Tibial nerve (tissue), 4 donors: ENCODE measurements around the gene WEE2. TPM values are rescaled to one million over a fixed set of nuclear protein-coding genes. Genes with fewer than 3 reads are reported as not detected.

Source experiments
- DNase-seq, 2 donors: peaks; one replicate each; pipeline ENCODE4 v3.0.0-alpha.2; 2019; ENCODE audit warnings: low spot score in 2 of 2
- H3K27ac ChIP-seq, 4 donors: fragments of 200-600 bp; sonication (generic) in 3 of 4; one replicate each; pipeline ENCODE4 v1.5.1; 2017 to 2019; ENCODE audit warnings: mild to moderate bottlenecking in 1 of 4
- H3K27me3 ChIP-seq, 2 donors: fragments of 200-600 bp; sonication (generic) in 1 of 2; one replicate each; pipeline versions ENCODE4 v1.5.1 to v1.6.0; 2017 to 2019
- H3K36me3 ChIP-seq, 3 donors: fragments of 200-600 bp; sonication (generic); one replicate each; pipeline ENCODE4 v1.5.1; 2018 to 2019
- H3K4me1 ChIP-seq, 4 donors: fragments of 200-600 bp; sonication (generic) in 3 of 4; one replicate each; pipeline ENCODE4 v1.5.1; 2017 to 2019
- H3K4me3 ChIP-seq, 4 donors: fragments of 200-600 bp; sonication (generic) in 3 of 4; one replicate each; pipeline ENCODE4 v1.5.1; 2017 to 2019; ENCODE audit warnings: mild to moderate bottlenecking in 1 of 4, moderate library complexity in 1 of 4
- H3K9me3 ChIP-seq, 4 donors: fragments of 200-600 bp; sonication (generic) in 3 of 4; one replicate each; pipeline ENCODE4 v1.5.1; 2017 to 2019
- EP300 ChIP-seq, 2 donors: sonication (generic); formaldehyde crosslinking; IDR thresholded peaks; one replicate each; pipeline ENCODE4 v1.6.1; 2017; ENCODE audit warnings: antibody characterized with exemption in 2 of 2, mild to moderate bottlenecking in 1 of 2
- POLR2A ChIP-seq, 2 donors: fragments of 450-650 bp; IDR thresholded peaks; one replicate each; pipeline ENCODE4 v1.6.1; 2017; ENCODE audit warnings: antibody characterized with exemption in 2 of 2, mild to moderate bottlenecking in 2 of 2, moderate library complexity in 2 of 2
- WGBS, 2 donors: methylation state at CpG; one replicate each; pipeline ENCODE4 v1.1.5; 2018; 5-methylcytosine and 5-hydroxymethylcytosine counted together
- total RNA-seq, 4 donors: library from RNA; depleted of rRNA; stranded (reverse); fragments of >200 nt; gene quantifications; one replicate each; pipeline ENCODE4 v1.1.0, GENCODE V29; 2016
- TF ChIP-seq, protein P1 (sequence below), 5 experiments: fragments of 200-600 bp in 3 of 5; fragments of 450-650 bp in 2 of 5; sonication (generic) in 3 of 5; IDR thresholded peaks; one replicate each; pipeline ENCODE4 v1.5.1; 2016 to 2019; ENCODE audit warnings: antibody characterized with exemption in 5 of 5, mild to moderate bottlenecking in 3 of 5, moderate library complexity in 2 of 5

The WEE2 gene
- total RNA-seq, 4 donors from 2014 or later: not detected

DNA sequence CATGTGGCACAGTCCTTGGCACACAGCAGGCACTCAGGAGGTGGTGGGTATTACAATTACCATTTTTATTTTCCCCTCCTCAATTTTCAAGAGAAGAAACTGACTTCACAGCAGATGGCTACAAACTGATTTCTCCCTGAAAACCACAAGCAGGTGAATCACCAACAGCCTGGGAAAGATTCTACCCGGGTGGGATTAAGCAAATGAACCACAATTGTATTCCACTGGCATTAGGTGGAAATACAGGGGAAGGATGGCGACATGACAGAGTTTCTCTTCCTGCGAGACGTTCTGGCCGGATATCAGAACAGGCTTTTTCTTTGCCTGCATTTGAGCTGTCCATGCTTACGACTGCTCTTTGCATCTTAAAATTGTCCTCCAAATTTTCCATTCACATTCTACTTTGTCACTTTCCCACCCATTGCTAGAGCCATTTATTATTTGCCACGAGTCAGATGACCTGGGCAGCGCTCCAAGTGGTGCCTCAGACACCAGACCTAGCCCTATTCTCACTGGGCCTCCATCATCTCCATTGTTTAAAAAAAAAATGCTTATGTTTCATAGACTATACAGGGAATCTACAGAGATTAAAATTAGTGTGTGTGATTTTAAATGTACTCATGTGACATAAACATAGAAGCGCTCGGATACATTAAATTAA lies 10.8 kb upstream of the WEE2 start:
- DNase-seq: no peak
- H3K4me1 ChIP-seq: peaks cover 0 to 49% (median 5%) of the 10 kb centered on the region in 4 donors
- no peaks in the 10 kb centered on the region for H3K9me3 ChIP-seq
- no peak overlapping the region for H3K27ac ChIP-seq
- H3K27me3 ChIP-seq: no peaks in the 10 kb centered on the region
- no peak overlapping the region for H3K4me3 ChIP-seq
- no peaks in the 10 kb centered on the region for H3K36me3 ChIP-seq
- TF ChIP-seq, protein P1, sequence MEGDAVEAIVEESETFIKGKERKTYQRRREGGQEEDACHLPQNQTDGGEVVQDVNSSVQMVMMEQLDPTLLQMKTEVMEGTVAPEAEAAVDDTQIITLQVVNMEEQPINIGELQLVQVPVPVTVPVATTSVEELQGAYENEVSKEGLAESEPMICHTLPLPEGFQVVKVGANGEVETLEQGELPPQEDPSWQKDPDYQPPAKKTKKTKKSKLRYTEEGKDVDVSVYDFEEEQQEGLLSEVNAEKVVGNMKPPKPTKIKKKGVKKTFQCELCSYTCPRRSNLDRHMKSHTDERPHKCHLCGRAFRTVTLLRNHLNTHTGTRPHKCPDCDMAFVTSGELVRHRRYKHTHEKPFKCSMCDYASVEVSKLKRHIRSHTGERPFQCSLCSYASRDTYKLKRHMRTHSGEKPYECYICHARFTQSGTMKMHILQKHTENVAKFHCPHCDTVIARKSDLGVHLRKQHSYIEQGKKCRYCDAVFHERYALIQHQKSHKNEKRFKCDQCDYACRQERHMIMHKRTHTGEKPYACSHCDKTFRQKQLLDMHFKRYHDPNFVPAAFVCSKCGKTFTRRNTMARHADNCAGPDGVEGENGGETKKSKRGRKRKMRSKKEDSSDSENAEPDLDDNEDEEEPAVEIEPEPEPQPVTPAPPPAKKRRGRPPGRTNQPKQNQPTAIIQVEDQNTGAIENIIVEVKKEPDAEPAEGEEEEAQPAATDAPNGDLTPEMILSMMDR (IDR thresholded peaks at IDR 0.05): no peak
- TF ChIP-seq POLR2A (IDR thresholded peaks at IDR 0.05) (no peak), EP300 (IDR thresholded peaks at IDR 0.05) (no peak)
- WGBS, 2 donors: 70 to 77% methylated on average over 10 of the region's 10 CpGs

DNA sequence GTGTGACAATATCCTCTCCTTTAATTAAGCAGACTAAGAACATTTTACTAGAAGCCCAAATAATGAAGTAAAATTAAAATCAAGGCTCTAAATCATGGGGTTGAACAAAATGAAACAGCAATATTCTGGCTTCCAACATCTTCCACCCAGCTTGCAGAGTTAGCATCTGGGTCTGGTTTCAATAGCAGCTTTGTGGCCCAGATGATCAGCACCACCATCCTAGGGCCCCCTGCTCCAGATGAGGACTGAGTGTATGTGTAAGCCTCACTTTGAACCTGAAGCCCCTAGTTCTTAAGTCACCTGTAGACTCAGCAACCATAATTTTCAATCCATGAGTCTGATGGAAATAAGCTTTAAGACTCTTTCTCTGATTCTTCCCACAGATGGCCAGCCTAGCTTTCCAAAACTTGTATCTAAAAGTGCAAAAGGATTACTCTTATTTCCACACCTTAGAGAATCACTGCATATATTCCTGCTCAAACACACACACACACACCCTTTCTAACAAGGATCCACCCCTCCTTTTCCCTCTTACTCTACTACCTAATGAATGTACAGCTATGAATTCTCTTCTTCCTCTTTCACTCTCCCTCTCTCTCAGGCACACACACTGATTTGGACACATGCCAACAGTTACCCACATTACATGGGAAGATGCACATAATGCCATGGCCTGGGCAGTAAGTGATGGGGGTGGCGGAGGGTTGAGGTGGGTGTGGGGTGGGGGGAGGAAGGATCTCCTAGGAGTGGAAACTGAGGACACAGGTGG lies 9.7 kb upstream of the WEE2 start:
- H3K4me1 ChIP-seq: peaks cover 0 to 58% (median 5%) of the 10 kb centered on the region in 4 donors
- 77 to 85% methylated on average over 1 of the region's 1 CpG for WGBS, 2 donors

GRCh38 chr7:141699860-141700259 lies 8.3 kb upstream of the WEE2 start:
- Histone ChIP-seq H3K36me3 (no peaks in the 10 kb centered on the region), H3K4me3 (no peak overlapping the region), H3K4me1 (peaks cover 0 to 58% (median 5%) of the 10 kb centered on the region in 4 donors), H3K27ac (no peak overlapping the region), H3K9me3 (no peaks in the 10 kb centered on the region), H3K27me3 (no peaks in the 10 kb centered on the region)
- 57 to 60% methylated on average over 3 of the region's 3 CpGs for WGBS, 2 donors
- no peak for TF ChIP-seq EP300 (IDR thresholded peaks at IDR 0.05)
- DNase-seq: no peak

More for the DNA sequence above, 9.7 kb upstream of the WEE2 start:
- H3K9me3 ChIP-seq: no peaks in the 10 kb centered on the region
- TF ChIP-seq, protein P1 (IDR thresholded peaks at IDR 0.05): no peak
- TF ChIP-seq POLR2A (IDR thresholded peaks at IDR 0.05) (no peak), EP300 (IDR thresholded peaks at IDR 0.05) (no peak)
- H3K36me3 ChIP-seq: no peaks in the 10 kb centered on the region
- no peak for DNase-seq
- H3K4me3 ChIP-seq: no peak overlapping the region
- no peaks in the 10 kb centered on the region for H3K27me3 ChIP-seq
- H3K27ac ChIP-seq: no peak overlapping the region

DNA sequence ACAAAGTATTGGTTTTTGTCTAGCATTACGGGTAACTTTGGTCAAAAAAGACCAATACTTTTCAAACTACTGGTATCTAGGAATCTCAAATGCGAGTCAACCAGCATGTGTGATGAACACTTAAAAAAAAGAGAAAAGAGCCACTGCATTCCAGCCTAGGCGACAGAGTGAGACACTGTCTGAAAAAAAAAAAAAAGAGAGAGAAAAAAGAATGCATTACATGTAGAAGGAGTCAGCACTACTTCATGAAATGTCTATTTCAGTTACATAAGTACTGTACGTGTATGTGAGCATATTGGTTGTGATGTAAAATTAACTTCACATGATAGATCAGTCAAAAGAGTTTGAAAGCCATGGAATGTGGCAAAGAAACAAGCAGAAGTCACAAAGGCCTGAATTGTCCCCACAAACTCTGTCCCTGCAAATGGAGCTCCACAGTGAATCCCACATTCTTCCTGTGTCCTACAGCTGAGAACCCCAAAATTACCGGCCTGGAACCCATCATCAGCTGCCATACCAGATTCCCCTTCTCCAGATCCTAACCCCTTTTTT lies 7.8 kb upstream of the WEE2 start:
- DNase-seq: no peak
- Histone ChIP-seq H3K9me3 (no peaks in the 10 kb centered on the region), H3K27ac (peak overlapping the region in 3 of 4 donors; percentile 77 to 90 (median 82)), H3K27me3 (no peaks in the 10 kb centered on the region), H3K4me3 (peak overlapping the region in 2 of 4 donors; percentile 72 to 93), H3K36me3 (no peaks in the 10 kb centered on the region), H3K4me1 (peaks cover 0 to 56% (median 5%) of the 10 kb centered on the region in 4 donors)
- TF ChIP-seq EP300 (IDR thresholded peaks at IDR 0.05): no peak
- no peak for TF ChIP-seq POLR2A (IDR thresholded peaks at IDR 0.05)
- TF ChIP-seq, protein P1 (IDR thresholded peaks at IDR 0.05): no peak
- 51% methylated on average over 5 of the region's 5 CpGs for WGBS, 2 donors

- H3K27ac ChIP-seq: peak overlapping the region; percentile 73 to 90 (median 80)
- no peak for DNase-seq
- WGBS, 2 donors: 12 to 19% methylated on average over 20 of the region's 20 CpGs
- peaks cover 0 to 52% (median 5%) of the 10 kb centered on the region in 4 donors for H3K4me1 ChIP-seq
- no peaks in the 10 kb centered on the region for H3K9me3 ChIP-seq
- TF ChIP-seq, protein P1 (IDR thresholded peaks at IDR 0.05): no peak
- TF ChIP-seq POLR2A (IDR thresholded peaks at IDR 0.05) (no peak), EP300 (IDR thresholded peaks at IDR 0.05) (no peak)
- H3K4me3 ChIP-seq: peak overlapping the region; percentile 62 to 93 (median 82)
- no peaks in the 10 kb centered on the region for H3K36me3 ChIP-seq
- no peaks in the 10 kb centered on the region for H3K27me3 ChIP-seq
These were observed 7.2 kb upstream of the WEE2 start for GRCh38 chr7:141700848-141701371.
